SJCRH30 (cell line): ENCODE results near the gene KCND3. TPM values are rescaled to one million over a fixed set of nuclear protein-coding genes. Genes with fewer than 3 reads are reported as not detected.
"Not testable (repeated sequence)": the region's sequence is repeated elsewhere in the genome, so short reads cannot be mapped to it uniquely, and the experiment has no call there.

Experiments used
- DNase-seq, 2 experiments: peaks; one replicate each; pipeline ENCODE4 v3.0.0-alpha.2; 2015 to 2020
- H3K27ac ChIP-seq: fragments of 250-450 bp; sonication (Bioruptor Pico); 2 replicates; pipeline ENCODE4 v1.5.1; 2020; ENCODE audit warnings: mild to moderate bottlenecking, moderate library complexity
- H3K27me3 ChIP-seq: fragments of 250-450 bp; sonication (Bioruptor Pico); 2 replicates; pipeline ENCODE4 v1.5.1; 2020; ENCODE audit warnings: mild to moderate bottlenecking, moderate library complexity
- H3K36me3 ChIP-seq: fragments of 250-450 bp; sonication (Bioruptor Pico); 2 replicates; pipeline ENCODE4 v1.5.1; 2020; ENCODE audit warnings: mild to moderate bottlenecking, moderate library complexity
- H3K4me1 ChIP-seq: fragments of 250-450 bp; sonication (Bioruptor Pico); 2 replicates; pipeline ENCODE4 v1.5.1; 2020; ENCODE audit warnings: mild to moderate bottlenecking, moderate library complexity
- H3K4me3 ChIP-seq: fragments of 250-450 bp; sonication (Bioruptor Pico); 2 replicates; pipeline ENCODE4 v1.5.1; 2020; ENCODE audit warnings: mild to moderate bottlenecking, moderate library complexity
- H3K9me3 ChIP-seq: fragments of 250-450 bp; sonication (Bioruptor Pico); replicated peaks from 2 replicates; pipeline ENCODE4 v1.5.1; 2020; ENCODE audit warnings: mild to moderate bottlenecking, moderate library complexity
- total RNA-seq: library from RNA; depleted of rRNA; stranded (reverse); fragments of >200 nt; shearing (Covaris generic); gene quantifications from 2 replicates; pipeline ENCODE4 v1.2.3, GENCODE V29; 2014

Gene KCND3
- total RNA-seq, 1 experiment from 2014 or later: 5.1 TPM

- no peaks in the 10 kb centered on the region for H3K36me3 ChIP-seq
- H3K4me1 ChIP-seq: no peaks in the 10 kb centered on the region
- DNase-seq: no peak
- H3K9me3 ChIP-seq: no peaks in the 10 kb centered on the region
- no peak overlapping the region for H3K27ac ChIP-seq
- H3K4me3 ChIP-seq: no peak overlapping the region
- H3K27me3 ChIP-seq: no peaks in the 10 kb centered on the region
Measured at GRCh38 chr1:111813440-111814304, 175.8 kb downstream of the KCND3 start.

- Histone ChIP-seq H3K27ac (no peak overlapping the region), H3K27me3 (no peaks in the 10 kb centered on the region)
- no peak for DNase-seq
Measured at GRCh38 chr1:111812306-111812705, 177.2 kb downstream of the KCND3 start.

GRCh38 chr1:111811891-111812290, 177.6 kb downstream of the KCND3 start:
- no peak for DNase-seq
- no peaks in the 10 kb centered on the region for H3K27me3 ChIP-seq

More at GRCh38 chr1:111812306-111812705, 177.2 kb downstream of the KCND3 start:
- no peaks in the 10 kb centered on the region for H3K9me3 ChIP-seq
- no peak overlapping the region for H3K4me3 ChIP-seq
- H3K36me3 ChIP-seq: no peaks in the 10 kb centered on the region
- no peaks in the 10 kb centered on the region for H3K4me1 ChIP-seq

GRCh38 chr1:111805251-111805650, 184.2 kb downstream of the KCND3 start:
- no peaks in the 10 kb centered on the region for H3K9me3 ChIP-seq
- no peak for DNase-seq
- H3K27me3 ChIP-seq: no peaks in the 10 kb centered on the region
- H3K27ac ChIP-seq: no peak overlapping the region
- no peaks in the 10 kb centered on the region for H3K36me3 ChIP-seq
- H3K4me3 ChIP-seq: no peak overlapping the region
- H3K4me1 ChIP-seq: no peaks in the 10 kb centered on the region

More at GRCh38 chr1:111811891-111812290, 177.6 kb downstream of the KCND3 start:
- Histone ChIP-seq H3K4me3 (no peak overlapping the region), H3K9me3 (no peaks in the 10 kb centered on the region), H3K36me3 (no peaks in the 10 kb centered on the region), H3K27ac (no peak overlapping the region), H3K4me1 (no peaks in the 10 kb centered on the region)

GRCh38 chr1:111804776-111805175, 184.7 kb downstream of the KCND3 start:
- no peaks in the 10 kb centered on the region for H3K27me3 ChIP-seq
- H3K36me3 ChIP-seq: no peaks in the 10 kb centered on the region
- H3K4me3 ChIP-seq: no peak overlapping the region
- H3K9me3 ChIP-seq: no peaks in the 10 kb centered on the region
- no peaks in the 10 kb centered on the region for H3K4me1 ChIP-seq
- H3K27ac ChIP-seq: no peak overlapping the region
- DNase-seq: no peak

GRCh38 chr1:111803951-111804350, 185.5 kb downstream of the KCND3 start:
- Histone ChIP-seq H3K9me3 (no peaks in the 10 kb centered on the region; the same call in 1 of the 2 replicates), H3K27me3 (no peaks in the 10 kb centered on the region), H3K36me3 (no peaks in the 10 kb centered on the region), H3K27ac (no peak overlapping the region), H3K4me1 (no peaks in the 10 kb centered on the region), H3K4me3 (no peak overlapping the region)
- DNase-seq: no peak

- H3K4me3 ChIP-seq: no peak overlapping the region
- H3K27ac ChIP-seq: no peak overlapping the region
- DNase-seq: no peak
- no peaks in the 10 kb centered on the region for H3K36me3 ChIP-seq
- H3K9me3 ChIP-seq: no peaks in the 10 kb centered on the region; the same call in 1 of the 2 replicates
- no peaks in the 10 kb centered on the region for H3K4me1 ChIP-seq
- no peaks in the 10 kb centered on the region for H3K27me3 ChIP-seq
Measured at GRCh38 chr1:111802984-111803383, 186.5 kb downstream of the KCND3 start.

GRCh38 chr1:111802110-111802509, 187.4 kb downstream of the KCND3 start:
- no peak overlapping the region for H3K4me3 ChIP-seq
- no peaks in the 10 kb centered on the region for H3K4me1 ChIP-seq
- H3K27me3 ChIP-seq: no peaks in the 10 kb centered on the region
- DNase-seq: no peak
- H3K9me3 ChIP-seq: no peaks in the 10 kb centered on the region; the same call in 1 of the 2 replicates
- no peaks in the 10 kb centered on the region for H3K36me3 ChIP-seq
- no peak overlapping the region for H3K27ac ChIP-seq

- no peaks in the 10 kb centered on the region for H3K36me3 ChIP-seq
- H3K9me3 ChIP-seq: no peaks in the 10 kb centered on the region; the same call in 1 of the 2 replicates
- no peaks in the 10 kb centered on the region for H3K27me3 ChIP-seq
- peak in 1 of 2 experiments; percentile 16 for DNase-seq
- H3K4me3 ChIP-seq: no peak overlapping the region
- no peak overlapping the region for H3K27ac ChIP-seq
- no peaks in the 10 kb centered on the region for H3K4me1 ChIP-seq
Measured at GRCh38 chr1:111801071-111801850, 188.2 kb downstream of the KCND3 start.

- not testable (repeated sequence) for H3K9me3 ChIP-seq, H3K4me1 ChIP-seq
Measured at GRCh38 chr1:111799722-111800121, 189.7 kb downstream of the KCND3 start.

GRCh38 chr1:111798580-111798979, 190.9 kb downstream of the KCND3 start:
- Histone ChIP-seq H3K4me3 (no peak overlapping the region), H3K27ac (no peak overlapping the region), H3K36me3 (no peaks in the 10 kb centered on the region), H3K9me3 (no peaks in the 10 kb centered on the region; the same call in 1 of the 2 replicates), H3K27me3 (no peaks in the 10 kb centered on the region), H3K4me1 (no peaks in the 10 kb centered on the region)
- DNase-seq: no peak

More at GRCh38 chr1:111799722-111800121, 189.7 kb downstream of the KCND3 start:
- H3K4me3 ChIP-seq, H3K27me3 ChIP-seq, DNase-seq, H3K27ac ChIP-seq, H3K36me3 ChIP-seq: not testable (repeated sequence)

- no peaks in the 10 kb centered on the region; the same call in 1 of the 2 replicates for H3K9me3 ChIP-seq
- H3K36me3 ChIP-seq: no peaks in the 10 kb centered on the region
- no peak overlapping the region for H3K4me3 ChIP-seq
- H3K27me3 ChIP-seq: no peaks in the 10 kb centered on the region
- no peaks in the 10 kb centered on the region for H3K4me1 ChIP-seq
- no peak overlapping the region for H3K27ac ChIP-seq
- no peak for DNase-seq
Measured at GRCh38 chr1:111795401-111795800, 194.1 kb downstream of the KCND3 start.

- Histone ChIP-seq H3K4me3 (no peak overlapping the region), H3K36me3 (no peaks in the 10 kb centered on the region), H3K9me3 (no peaks in the 10 kb centered on the region; the same call in 1 of the 2 replicates), H3K27me3 (no peaks in the 10 kb centered on the region), H3K27ac (no peak overlapping the region), H3K4me1 (no peaks in the 10 kb centered on the region)
- no peak for DNase-seq
Measured at GRCh38 chr1:111793923-111794322, 195.5 kb downstream of the KCND3 start.

- Histone ChIP-seq H3K4me3 (no peak overlapping the region), H3K9me3 (no peaks in the 10 kb centered on the region)
Measured at GRCh38 chr1:111792249-111792648, 197.2 kb downstream of the KCND3 start.

GRCh38 chr1:111791776-111792175, 197.7 kb downstream of the KCND3 start:
- Histone ChIP-seq H3K27me3 (no peaks in the 10 kb centered on the region), H3K9me3 (no peaks in the 10 kb centered on the region), H3K27ac (no peak overlapping the region), H3K4me3 (no peak overlapping the region), H3K36me3 (no peaks in the 10 kb centered on the region), H3K4me1 (no peaks in the 10 kb centered on the region)
- no peak for DNase-seq

More at GRCh38 chr1:111792249-111792648, 197.2 kb downstream of the KCND3 start:
- Histone ChIP-seq H3K36me3 (no peaks in the 10 kb centered on the region), H3K4me1 (no peaks in the 10 kb centered on the region), H3K27me3 (no peaks in the 10 kb centered on the region), H3K27ac (no peak overlapping the region)
- no peak for DNase-seq
